Adipocyte (in vitro differentiated cells): ENCODE data around the gene UBE2E3.
"Not testable (repeated sequence)": the region's sequence is repeated elsewhere in the genome, so short reads cannot be mapped to it uniquely, and the experiment has no call there.

Experiments
- DNase-seq: peaks from one replicate; pipeline ENCODE4 v3.0.0-alpha.2; 2015; ENCODE audit warnings: low read depth
- H3K27me3 ChIP-seq: replicated peaks from 2 replicates; pipeline ENCODE4 v1.7.0; 2013; ENCODE audit warnings: mild to moderate bottlenecking, low read length, moderate library complexity; ENCODE audit not compliant: control insufficient read depth, insufficient read depth
- H3K36me3 ChIP-seq: 2 replicates; pipeline ENCODE4 v1.7.0; 2013; ENCODE audit warnings: low read length, mild to moderate bottlenecking, moderate library complexity; ENCODE audit not compliant: control insufficient read depth, insufficient read depth, severe bottlenecking
- H3K4me1 ChIP-seq: 2 replicates; pipeline ENCODE4 v1.7.0; 2013; ENCODE audit warnings: mild to moderate bottlenecking, low read length, moderate library complexity; ENCODE audit not compliant: control insufficient read depth, insufficient read depth
- H3K4me3 ChIP-seq: 2 replicates; pipeline ENCODE4 v1.7.0; 2013; ENCODE audit warnings: mild to moderate bottlenecking, low read length, moderate library complexity
- H3K9ac ChIP-seq: 2 replicates; pipeline ENCODE4 v1.7.0; 2013; ENCODE audit warnings: mild to moderate bottlenecking, low read length, moderate library complexity
- H3K9me3 ChIP-seq: 2 replicates; pipeline ENCODE4 v1.7.0; 2013; ENCODE audit warnings: mild to moderate bottlenecking, low read length, moderate library complexity; ENCODE audit not compliant: control insufficient read depth

Gene UBE2E3

GRCh38 chr2:180980106-180980942, at the start of gene UBE2E3:
UBE2E3 (plus strand) TSS chr2:180980605; CDS start chr2:180982043, 1,438 bp downstream.
- H3K27me3 ChIP-seq = no peaks in the 10 kb centered on the region
- peak within 1 kb of the TSS; percentile 90 for H3K9ac ChIP-seq
- peaks cover 27% of the 10 kb centered on the region for H3K4me1 ChIP-seq
- peak within 1 kb of the TSS; percentile 86 for H3K4me3 ChIP-seq
- H3K9me3 ChIP-seq = no peaks in the 10 kb centered on the region
- H3K36me3 ChIP-seq = peaks cover 14% of the 10 kb centered on the region
- DNase-seq = peak; percentile 90

DNA sequence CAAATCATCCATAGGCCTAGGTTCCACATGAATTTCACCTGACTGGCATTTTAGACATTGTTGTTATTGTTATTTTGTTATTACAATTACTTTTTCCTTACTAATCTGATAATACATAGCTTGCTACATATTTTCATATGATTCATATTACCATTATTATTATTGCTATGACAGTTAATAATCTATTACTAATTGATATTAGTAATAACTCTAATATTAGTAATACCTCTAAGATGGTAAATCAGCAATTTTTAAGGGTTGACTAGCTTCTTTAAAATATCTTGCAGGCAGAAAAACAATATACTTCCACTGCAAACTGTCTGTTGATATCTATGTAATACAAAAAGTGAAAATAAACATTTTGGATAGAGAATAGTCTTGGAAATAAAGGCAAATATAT, 48.6 kb upstream of the UBE2E3 start:
- Histone ChIP-seq H3K4me1 (no peaks in the 10 kb centered on the region), H3K9me3 (no peaks in the 10 kb centered on the region), H3K9ac (no peak overlapping the region), H3K27me3 (no peaks in the 10 kb centered on the region), H3K4me3 (no peak overlapping the region), H3K36me3 (no peaks in the 10 kb centered on the region)
- no peak for DNase-seq

DNA sequence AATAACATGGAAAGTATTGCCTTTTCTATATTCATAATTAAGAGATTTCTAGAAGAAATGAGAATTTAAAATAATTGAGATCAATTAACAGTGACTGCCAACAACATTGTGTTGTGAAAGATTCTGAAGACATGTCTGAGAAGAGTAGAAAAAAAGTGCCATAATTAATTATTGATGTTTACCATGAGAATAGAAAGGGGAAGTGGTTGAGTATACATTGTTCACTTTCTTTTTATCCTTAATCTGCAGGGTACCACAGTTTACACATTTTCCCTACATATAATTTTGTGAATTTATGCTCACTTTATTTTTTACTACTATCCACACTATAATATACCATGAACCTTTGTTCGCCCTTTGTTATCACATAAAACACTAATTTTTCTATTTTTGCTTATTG, 47.1 kb upstream of the UBE2E3 start:
- H3K36me3 ChIP-seq = no peaks in the 10 kb centered on the region
- H3K9me3 ChIP-seq = no peaks in the 10 kb centered on the region
- DNase-seq = no peak
- no peak overlapping the region for H3K9ac ChIP-seq
- H3K4me1 ChIP-seq = no peaks in the 10 kb centered on the region
- H3K4me3 ChIP-seq = no peak overlapping the region
- H3K27me3 ChIP-seq = no peaks in the 10 kb centered on the region

DNA sequence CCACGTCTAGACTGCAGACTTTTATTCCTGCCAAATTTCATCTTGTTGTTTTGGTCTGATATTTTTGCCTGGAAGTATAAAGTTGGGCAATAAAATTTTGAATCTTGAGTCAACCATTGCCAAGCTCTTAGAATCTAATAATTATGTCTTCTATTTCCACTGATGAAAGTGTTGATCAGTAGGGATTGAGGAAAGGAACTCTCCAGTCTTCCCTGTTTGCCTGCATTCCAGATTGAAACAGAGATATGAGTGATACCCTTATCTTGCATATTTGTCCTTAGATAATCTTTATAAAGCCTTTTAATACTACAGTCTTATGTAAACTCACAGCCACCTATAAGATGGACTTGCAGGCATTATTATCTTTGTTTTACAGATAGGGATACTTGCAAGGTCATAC, 45.5 kb upstream of the UBE2E3 start:
- H3K9ac ChIP-seq = no peak overlapping the region
- no peaks in the 10 kb centered on the region for H3K36me3 ChIP-seq
- no peaks in the 10 kb centered on the region for H3K27me3 ChIP-seq
- H3K9me3 ChIP-seq = no peaks in the 10 kb centered on the region
- no peak overlapping the region for H3K4me3 ChIP-seq
- no peak for DNase-seq
- H3K4me1 ChIP-seq = no peaks in the 10 kb centered on the region

DNA sequence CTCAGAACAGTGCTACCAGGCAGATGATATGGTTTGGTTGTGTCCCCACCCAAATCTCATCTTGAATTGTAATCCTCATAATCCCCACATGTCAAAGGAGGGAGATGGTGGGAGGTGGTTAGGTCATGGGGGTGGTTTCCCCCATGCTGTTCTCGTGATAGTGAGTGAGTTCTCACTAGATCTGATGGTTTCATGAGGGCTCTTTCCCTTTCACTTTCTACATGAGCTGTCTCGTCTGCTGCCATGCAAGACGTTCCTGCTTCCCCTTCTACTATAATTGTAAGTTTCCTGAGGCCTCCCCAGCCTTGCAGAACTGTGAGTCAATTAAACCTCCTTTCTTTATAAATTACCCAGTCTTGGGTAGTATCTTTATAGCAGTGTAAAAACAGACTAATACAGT, 42.9 kb upstream of the UBE2E3 start:
- not testable (repeated sequence) for H3K27me3 ChIP-seq, H3K36me3 ChIP-seq, DNase-seq, H3K9ac ChIP-seq, H3K9me3 ChIP-seq, H3K4me1 ChIP-seq, H3K4me3 ChIP-seq

- no peak overlapping the region for H3K9ac ChIP-seq
- peak; percentile 40 for DNase-seq
- no peaks in the 10 kb centered on the region for H3K27me3 ChIP-seq
- no peaks in the 10 kb centered on the region for H3K4me1 ChIP-seq
- H3K9me3 ChIP-seq = no peaks in the 10 kb centered on the region
- H3K36me3 ChIP-seq = no peaks in the 10 kb centered on the region
- H3K4me3 ChIP-seq = no peak overlapping the region
Measured at GRCh38 chr2:180938451-180938850, 42.0 kb upstream of the UBE2E3 start.

DNA sequence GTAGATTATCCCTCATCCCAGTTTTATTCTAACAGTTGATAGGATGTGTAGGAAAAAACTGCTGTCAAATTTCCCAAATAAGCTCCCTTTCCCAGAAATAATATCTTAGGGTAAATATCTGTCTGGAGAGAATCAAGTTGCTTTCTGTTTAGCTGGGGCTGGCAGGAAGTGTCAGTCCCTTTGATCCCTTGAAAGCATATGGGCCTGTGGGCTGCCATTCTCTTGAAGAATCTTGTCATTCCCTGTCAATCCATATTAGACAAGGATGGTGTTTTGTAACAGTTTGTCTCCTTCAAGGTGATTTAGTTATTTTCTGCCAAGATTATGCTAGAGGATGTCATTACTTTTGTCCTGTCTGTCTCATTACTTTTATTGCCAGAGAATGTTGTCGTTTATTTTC, 37.1 kb upstream of the UBE2E3 start:
- no peaks in the 10 kb centered on the region for H3K27me3 ChIP-seq
- no peaks in the 10 kb centered on the region for H3K9me3 ChIP-seq
- H3K36me3 ChIP-seq = no peaks in the 10 kb centered on the region
- H3K4me3 ChIP-seq = no peak overlapping the region
- H3K4me1 ChIP-seq = no peaks in the 10 kb centered on the region
- DNase-seq = no peak
- H3K9ac ChIP-seq = no peak overlapping the region

- H3K9me3 ChIP-seq = no peaks in the 10 kb centered on the region
- no peak for DNase-seq
- no peaks in the 10 kb centered on the region for H3K27me3 ChIP-seq
- H3K4me1 ChIP-seq = no peaks in the 10 kb centered on the region
- no peaks in the 10 kb centered on the region for H3K36me3 ChIP-seq
- H3K4me3 ChIP-seq = no peak overlapping the region
- H3K9ac ChIP-seq = no peak overlapping the region
Measured at GRCh38 chr2:180944372-180944771, 36.0 kb upstream of the UBE2E3 start.

DNA sequence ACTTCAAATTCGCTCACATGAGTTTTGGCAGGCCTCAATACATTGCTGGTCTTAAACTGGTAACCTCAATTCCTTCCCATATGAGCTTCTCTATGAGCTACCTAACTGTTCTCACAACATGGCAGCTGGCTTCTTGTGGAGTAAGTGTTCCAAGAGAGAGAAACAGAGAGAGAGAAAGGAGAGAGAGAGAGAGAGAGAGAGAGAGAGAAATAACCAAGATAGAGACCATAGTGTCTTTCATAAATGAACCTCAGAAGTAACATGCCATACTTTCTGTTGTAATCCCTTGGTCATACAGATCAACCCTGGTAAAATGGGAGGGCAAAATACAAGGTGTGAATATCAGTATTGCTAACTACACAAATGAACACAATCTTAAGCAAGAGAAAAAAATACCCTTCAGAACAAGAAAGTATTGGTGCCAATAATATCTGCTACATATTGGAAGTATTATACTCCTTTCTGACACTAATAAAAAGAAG, 33.2 kb upstream of the UBE2E3 start:
- H3K4me3 ChIP-seq = no peak overlapping the region
- H3K9me3 ChIP-seq = no peaks in the 10 kb centered on the region
- H3K36me3 ChIP-seq = no peaks in the 10 kb centered on the region
- H3K9ac ChIP-seq = no peak overlapping the region
- no peaks in the 10 kb centered on the region for H3K4me1 ChIP-seq
- no peak for DNase-seq
- H3K27me3 ChIP-seq = no peaks in the 10 kb centered on the region

- DNase-seq = no peak
- Histone ChIP-seq H3K4me1 (no peaks in the 10 kb centered on the region), H3K9me3 (peaks cover 3% of the 10 kb centered on the region), H3K36me3 (no peaks in the 10 kb centered on the region), H3K27me3 (no peaks in the 10 kb centered on the region), H3K9ac (no peak overlapping the region), H3K4me3 (no peak overlapping the region)
Measured at GRCh38 chr2:180949896-180950295, 30.5 kb upstream of the UBE2E3 start.

DNA sequence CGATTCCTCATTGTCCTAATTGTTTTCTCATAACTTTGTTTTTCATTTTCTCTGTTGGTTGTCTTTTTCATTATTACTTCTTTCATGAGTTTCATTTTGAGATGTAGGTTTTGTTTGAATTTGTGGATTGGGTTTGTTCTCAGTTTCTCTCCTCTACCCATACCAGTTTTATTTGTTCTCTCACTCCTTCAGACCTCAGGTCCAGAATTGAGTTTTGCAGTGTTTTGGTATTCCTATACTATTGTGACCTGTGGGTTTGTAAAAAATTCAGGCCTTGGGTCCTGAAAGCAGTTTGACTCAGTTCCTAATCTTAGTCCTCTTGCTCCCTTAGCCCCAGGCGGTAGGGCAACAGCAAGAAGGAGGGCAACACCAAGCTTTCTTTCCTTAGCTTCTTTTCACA, 28.3 kb upstream of the UBE2E3 start:
- no peak overlapping the region for H3K9ac ChIP-seq
- no peak for DNase-seq

More for the DNA sequence above, 28.3 kb upstream of the UBE2E3 start:
- Histone ChIP-seq H3K4me3 (no peak overlapping the region), H3K36me3 (no peaks in the 10 kb centered on the region), H3K4me1 (no peaks in the 10 kb centered on the region), H3K9me3 (peaks cover 3% of the 10 kb centered on the region), H3K27me3 (no peaks in the 10 kb centered on the region)
